GM12878 (cell line): ENCODE data around the gene AGBL4. TPM values are rescaled to one million over a fixed set of nuclear protein-coding genes. Genes with fewer than 3 reads are reported as not detected.

Experiments
- ATAC-seq: fragments of 200-7000 bp; cut with Tn5 transposase; 3 replicates; pipeline ENCODE4 v1.9.1; 2020; ENCODE audit warnings: mild to moderate bottlenecking, moderate library complexity
- BruUV-seq: library from RNA; stranded (reverse); fragments of 400-500 nt; replicated peaks from 2 replicates; lab custom pipeline; 2021; lab: Mats Ljungman, UMichigan
- CTCF ChIA-PET: fragments of 300-600 bp; sonication (Branson Sonifier 250); formaldehyde crosslinking; extraction: SDS; loops from one replicate; lab custom pipeline; 2021; ENCODE audit warnings: inconsistent platforms; lab: Yijun Ruan, JAX
- POLR2A ChIA-PET: fragments of 350-600 bp; formaldehyde crosslinking; extraction: SDS; loops from one replicate; lab custom pipeline; 2021; ENCODE audit warnings: inconsistent platforms; lab: Charles Lee
- RAD21 ChIA-PET: fragments of 300-600 bp; sonication (Branson Sonifier 250); formaldehyde crosslinking; loops from one replicate; lab custom pipeline; 2023; ENCODE audit warnings: antibody characterized with exemption; ENCODE audit not compliant: unreplicated experiment; lab: Charles Lee
- SMC1A ChIA-PET: fragments of 300-600 bp; sonication (Branson Sonifier 250); formaldehyde crosslinking; loops from one replicate; lab custom pipeline; 2023; ENCODE audit not compliant: unreplicated experiment, uncharacterized antibody; lab: Charles Lee
- DNase-seq: peaks from one replicate; pipeline ENCODE4 v3.0.0-alpha.2; 2011; ENCODE audit warnings: low read depth, low spot score
- FAIRE-seq: peaks from 3 replicates; lab custom pipeline; 2011; peaks lifted over from hg19 to GRCh38; lab: Jason Lieb, UNC
- H2AFZ ChIP-seq: 2 replicates; pipeline ENCODE4 v1.6.0; 2011; ENCODE audit warnings: low read depth, low read length, control low read depth; ENCODE audit not compliant: control insufficient read depth
- H3K27ac ChIP-seq: 2 replicates; pipeline ENCODE4 v1.5.1; 2011; ENCODE audit warnings: control low read depth; ENCODE audit not compliant: control insufficient read depth, insufficient read depth
- H3K27me3 ChIP-seq, 2 experiments: replicated peaks in 1 of 2; 2 replicates each; pipeline versions ENCODE4 v1.6.0 to v1.6.1; 2011; ENCODE audit warnings: low read length in 1 of 2; ENCODE audit not compliant: control insufficient read depth in 2 of 2, insufficient read depth in 2 of 2
- H3K36me3 ChIP-seq, 2 experiments: 2 replicates each; pipeline ENCODE4 v1.5.1; 2011; ENCODE audit warnings: low read length in 1 of 2; ENCODE audit not compliant: control insufficient read depth in 2 of 2, insufficient read depth in 2 of 2
- H3K4me1 ChIP-seq: 2 replicates; pipeline ENCODE4 v1.6.1; 2011; ENCODE audit warnings: mild to moderate bottlenecking, low read length, moderate library complexity, mixed read lengths; ENCODE audit not compliant: control insufficient read depth, insufficient read depth
- H3K4me2 ChIP-seq: 2 replicates; pipeline ENCODE4 v1.6.0; 2011; ENCODE audit warnings: control low read depth; ENCODE audit not compliant: control insufficient read depth, insufficient read depth
- H3K4me3 ChIP-seq: fragments of 200-600 bp; sonication (generic); 2 replicates; pipeline ENCODE4 v1.5.1; 2016
- H3K79me2 ChIP-seq: 2 replicates; pipeline ENCODE4 v1.6.0; 2011; ENCODE audit warnings: low read length; ENCODE audit not compliant: control insufficient read depth, insufficient read depth
- H3K9ac ChIP-seq: 2 replicates; pipeline ENCODE4 v1.8.0; 2011; ENCODE audit warnings: low read length, control low read depth, mixed read lengths; ENCODE audit not compliant: control insufficient read depth, insufficient read depth
- H3K9me3 ChIP-seq: replicated peaks from 3 replicates; pipeline ENCODE4 v1.5.1; 2011; ENCODE audit warnings: mild to moderate bottlenecking, low read length; ENCODE audit not compliant: control insufficient read depth, insufficient read depth
- H4K20me1 ChIP-seq: 2 replicates; pipeline ENCODE4 v1.6.0; 2011; ENCODE audit not compliant: control insufficient read depth, insufficient read depth
- BCL11A ChIP-seq: IDR thresholded peaks from 2 replicates; pipeline ENCODE4 v1.6.1; 2011; ENCODE audit warnings: low read depth, low read length
- CEBPB ChIP-seq, 2 experiments: fragments of 150-350 bp in 1 of 2; IDR thresholded peaks; 2 replicates each; pipeline ENCODE4 v1.6.1; 2012 to 2014; ENCODE audit warnings: low read depth in 2 of 2, low read length in 2 of 2, borderline replicate concordance in 1 of 2, inconsistent platforms in 1 of 2
- CEBPZ ChIP-seq: fragments of 150-350 bp; IDR thresholded peaks from 2 replicates; pipeline ENCODE4 v1.6.1; 2016; ENCODE audit warnings: low read depth, low read length
- IRF4 ChIP-seq: IDR thresholded peaks from 2 replicates; pipeline ENCODE4 v1.6.1; 2011; ENCODE audit warnings: low read depth, low read length
- MYB ChIP-seq: fragments of 150-350 bp; IDR thresholded peaks from 2 replicates; pipeline ENCODE4 v1.6.1; 2014; ENCODE audit warnings: mild to moderate bottlenecking, low read depth, low read length, borderline replicate concordance
- RELA ChIP-seq: fragments of 450-650 bp; IDR thresholded peaks from 2 replicates; pipeline ENCODE4 v1.8.0; 2014; ENCODE audit warnings: borderline replicate concordance; ENCODE audit not compliant: partially characterized antibody
- SIX5 ChIP-seq: IDR thresholded peaks from 2 replicates; pipeline ENCODE4 v1.6.1; 2011; ENCODE audit warnings: mild to moderate bottlenecking, low read depth, low read length, moderate library complexity; ENCODE audit not compliant: severe bottlenecking
- USF2 ChIP-seq: IDR thresholded peaks from 2 replicates; pipeline ENCODE4 v1.6.1; 2011; ENCODE audit warnings: low read depth, low read length, improper control_type of control experiment, borderline replicate concordance
- ZNF687 ChIP-seq: fragments of 450-650 bp; IDR thresholded peaks from 2 replicates; pipeline ENCODE4 v1.6.1; 2017; ENCODE audit warnings: mild to moderate bottlenecking, moderate library complexity
- WGBS: methylation state at CpG from one replicate; pipeline ENCODE4 v1.1.6; 2016; ENCODE audit warnings: low lambda C conversion rate; ENCODE audit not compliant: insufficient replicate concordance, insufficient coverage; ENCODE audit errors: missing lambda C conversion rate; 5-methylcytosine and 5-hydroxymethylcytosine counted together
- in situ Hi-C: fragments of 300-500 bp; cut with MboI; formaldehyde crosslinking; loops from 9 replicates; pipeline ENCODE4 v1.14.3; 2018; ENCODE audit warnings: mixed read lengths
- intact Hi-C: fragments of 100-400 bp; cut with micrococcal nuclease; formaldehyde crosslinking; loops from one replicate; pipeline ENCODE4 v1.14.2; 2022; ENCODE audit not compliant: unreplicated experiment
- polyA plus RNA-seq, 11 experiments: library from polyadenylated mRNA; depleted of rRNA in 4 of 11; unstranded in 6 of 11; stranded (reverse) in 5 of 11; fragments of >200 nt; fragmentation: Nextera tagmentation in 4 of 11; fragmentation: Illumina TruSeq in 1 of 11; extraction: Ambion mirVana in 4 of 11; extraction: Trizol in 1 of 11; gene quantifications; 1 replicate in 1 of 11; 2 replicates in 10 of 11; pipeline versions ENCODE4 v1.2.1 to v1.2.3, GENCODE V29; 2011 to 2016; ENCODE audit warnings: inconsistent platforms in 2 of 11, missing spikeins in 2 of 11, low read depth in 1 of 11
- total RNA-seq, 4 experiments: library from RNA; depleted of rRNA in 3 of 4; stranded (reverse); fragments of >200 nt in 3 of 4; fragmentation: Illumina TruSeq in 1 of 4; extraction: Trizol in 1 of 4; gene quantifications; 2 replicates each; pipeline versions ENCODE4 v1.2.1 to v1.2.3, GENCODE V29; 2013 to 2021

Gene AGBL4
- total and polyA plus RNA-seq, 10 of the 15 experiments (the other 5 are each of a cell fraction or from before 2014, with no cell fraction given) = 0.31 TPM; not detected in 9

- in situ Hi-C loops = no loop called here
- Histone ChIP-seq H3K9me3 (no peaks in the 10 kb centered on the region), H4K20me1 (no peaks in the 10 kb centered on the region), H3K27ac (no peak overlapping the region), H3K27me3 (no peaks in the 10 kb centered on the region), H3K36me3 (no peaks in the 10 kb centered on the region), H2AFZ (no peak overlapping the region), H3K9ac (no peak overlapping the region)
- intact Hi-C loops = no loop called here
- FAIRE-seq = no peak
- WGBS = 100% methylated on average over 1 of the region's 1 CpG
- ChIA-PET CTCF (no interaction called here), POLR2A (no interaction called here), SMC1A (no interaction called here)
- DNase-seq = no peak
- TF ChIP-seq IRF4 = no peak
- TF ChIP-seq USF2 = no peak
- TF ChIP-seq SIX5 = no peak
- no peak for TF ChIP-seq BCL11A
- TF ChIP-seq, all 136 proteins: peak for 0
- H3K4me3 ChIP-seq = no peak overlapping the region
- H3K4me2 ChIP-seq = no peak overlapping the region
- no peak for ATAC-seq
- no peaks in the 10 kb centered on the region for H3K79me2 ChIP-seq
- no TSS peak for BruUV-seq
- RAD21 ChIA-PET = no interaction called here
- no peaks in the 10 kb centered on the region for H3K4me1 ChIP-seq
Measured at GRCh38 chr1:50066806-50067205, 43.1 kb upstream of the AGBL4 start.

- intact Hi-C loops (no loop called here), in situ Hi-C loops (no loop called here)
- Histone ChIP-seq H3K4me3 (no peak overlapping the region), H3K79me2 (no peaks in the 10 kb centered on the region), H3K27me3 (no peaks in the 10 kb centered on the region), H3K27ac (no peak overlapping the region), H4K20me1 (no peaks in the 10 kb centered on the region), H3K9me3 (no peaks in the 10 kb centered on the region), H3K9ac (no peak overlapping the region), H3K4me1 (no peaks in the 10 kb centered on the region), H3K36me3 (no peaks in the 10 kb centered on the region), H3K4me2 (no peak overlapping the region), H2AFZ (no peak overlapping the region)
- RAD21 ChIA-PET = no interaction called here
- WGBS = 0% methylated on average over 3 of the region's 3 CpGs
- CTCF ChIA-PET = no interaction called here
- SMC1A ChIA-PET = no interaction called here
- POLR2A ChIA-PET = no interaction called here
- FAIRE-seq (no peak), ATAC-seq (no peak), DNase-seq (no peak)
- BruUV-seq = no TSS peak
- TF ChIP-seq CEBPZ = no peak
- TF ChIP-seq RELA = no peak
- TF ChIP-seq CEBPB (IDR thresholded peaks at IDR 0.05; ENCODE audit: borderline replicate concordance in 1 of 2, low read depth in 2 of 2, low read length in 2 of 2) = no peak
- no peak for TF ChIP-seq ZNF687
- no peak for TF ChIP-seq MYB
Measured at GRCh38 chr1:50060279-50060678, 36.5 kb upstream of the AGBL4 start.
